ENCODE measurements around the gene PHKB.

DNA sequence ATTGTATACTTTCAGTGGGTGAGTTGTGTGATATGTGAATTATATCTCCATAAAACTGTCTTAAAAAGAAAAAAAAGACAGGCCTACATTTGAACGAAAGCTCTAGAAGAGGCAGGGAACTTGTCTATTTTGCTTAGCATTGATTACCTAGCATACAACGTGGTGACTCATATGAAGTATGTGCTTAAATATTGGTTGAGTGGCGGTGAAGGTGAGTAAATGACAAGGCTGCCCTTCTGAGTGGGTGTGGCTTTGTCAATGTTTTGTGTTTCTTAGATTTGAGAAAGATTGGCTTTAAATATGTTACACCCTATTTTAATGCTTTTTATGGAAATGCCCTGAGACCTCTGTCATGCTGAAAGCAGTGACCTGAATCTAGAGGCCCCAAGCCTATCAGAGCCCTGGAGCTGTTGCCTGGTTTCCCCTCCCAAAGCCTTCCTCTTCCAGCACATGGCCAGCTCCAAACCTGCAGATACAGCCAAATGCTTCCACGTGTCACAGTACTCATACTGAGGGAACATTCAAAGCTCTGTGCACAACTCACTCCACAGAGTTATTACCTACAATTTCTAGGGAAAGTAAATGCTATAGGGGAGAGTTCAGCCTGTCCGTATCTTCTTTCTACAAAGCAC is 260.0 kb downstream of the PHKB start:
- no peak for TF ChIP-seq POLR2A (IDR thresholded peaks at IDR 0.05; ENCODE audit: control extremely low read depth in 1 of 2, low read depth in 2 of 2, low read length in 2 of 2)
- TF ChIP-seq, protein P1, sequence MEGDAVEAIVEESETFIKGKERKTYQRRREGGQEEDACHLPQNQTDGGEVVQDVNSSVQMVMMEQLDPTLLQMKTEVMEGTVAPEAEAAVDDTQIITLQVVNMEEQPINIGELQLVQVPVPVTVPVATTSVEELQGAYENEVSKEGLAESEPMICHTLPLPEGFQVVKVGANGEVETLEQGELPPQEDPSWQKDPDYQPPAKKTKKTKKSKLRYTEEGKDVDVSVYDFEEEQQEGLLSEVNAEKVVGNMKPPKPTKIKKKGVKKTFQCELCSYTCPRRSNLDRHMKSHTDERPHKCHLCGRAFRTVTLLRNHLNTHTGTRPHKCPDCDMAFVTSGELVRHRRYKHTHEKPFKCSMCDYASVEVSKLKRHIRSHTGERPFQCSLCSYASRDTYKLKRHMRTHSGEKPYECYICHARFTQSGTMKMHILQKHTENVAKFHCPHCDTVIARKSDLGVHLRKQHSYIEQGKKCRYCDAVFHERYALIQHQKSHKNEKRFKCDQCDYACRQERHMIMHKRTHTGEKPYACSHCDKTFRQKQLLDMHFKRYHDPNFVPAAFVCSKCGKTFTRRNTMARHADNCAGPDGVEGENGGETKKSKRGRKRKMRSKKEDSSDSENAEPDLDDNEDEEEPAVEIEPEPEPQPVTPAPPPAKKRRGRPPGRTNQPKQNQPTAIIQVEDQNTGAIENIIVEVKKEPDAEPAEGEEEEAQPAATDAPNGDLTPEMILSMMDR (IDR thresholded peaks at IDR 0.05; ENCODE audit: control extremely low read depth in 1 of 3, insufficient read depth in 1 of 3, low read depth in 1 of 3, low read length in 3 of 3): no peak
- TF ChIP-seq, protein P2, sequence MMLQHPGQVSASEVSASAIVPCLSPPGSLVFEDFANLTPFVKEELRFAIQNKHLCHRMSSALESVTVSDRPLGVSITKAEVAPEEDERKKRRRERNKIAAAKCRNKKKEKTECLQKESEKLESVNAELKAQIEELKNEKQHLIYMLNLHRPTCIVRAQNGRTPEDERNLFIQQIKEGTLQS (IDR thresholded peaks at IDR 0.05; ENCODE audit: insufficient read depth, low read depth, low read length): no peak

Measured in H1 (cell line).